ENCODE results near the gene VPS35L. TPM values are rescaled to one million over a fixed set of nuclear protein-coding genes. Genes with fewer than 3 reads are reported as not detected.

VPS35L gene
- total RNA-seq, 1 donor = 29.4 TPM

GRCh38 chr16:19559242-19559910 lies 3.9 kb downstream of the VPS35L start:
- no peaks in the 10 kb centered on the region for H3K9me3 ChIP-seq (ENCODE audit: low read depth, low read length)
- no peaks in the 10 kb centered on the region for H3K27me3 ChIP-seq (ENCODE audit: insufficient read depth, low read length)
- H3K4me3 ChIP-seq (ENCODE audit: low read length) = no peak overlapping the region
- H3K4me1 ChIP-seq (ENCODE audit: insufficient read depth, low read length) = peaks cover 13% of the 10 kb centered on the region

DNA sequence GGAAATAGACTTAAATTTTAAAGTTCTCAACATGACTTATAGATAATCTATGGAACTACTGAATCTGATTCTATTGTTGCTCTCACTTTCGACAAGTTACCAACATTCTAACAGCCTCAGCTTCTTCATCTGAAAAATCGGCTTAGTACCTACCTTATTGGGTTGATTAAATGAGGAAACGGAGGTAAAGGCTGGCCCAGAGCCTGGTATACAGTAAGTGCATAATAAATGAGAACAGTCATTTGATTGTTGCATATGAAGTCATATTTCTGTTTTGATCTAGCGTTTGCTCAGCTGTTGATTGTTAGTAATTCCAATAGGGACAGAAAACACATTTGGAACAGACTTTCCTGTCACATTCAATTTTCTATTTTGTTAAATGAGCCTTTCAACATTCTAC lies 4.6 kb downstream of the VPS35L start:
- Histone ChIP-seq H3K4me1 (ENCODE audit: insufficient read depth, low read length) (peaks cover 8% of the 10 kb centered on the region), H3K9me3 (ENCODE audit: low read depth, low read length) (no peaks in the 10 kb centered on the region), H3K27me3 (ENCODE audit: insufficient read depth, low read length) (no peaks in the 10 kb centered on the region), H3K4me3 (ENCODE audit: low read length) (no peak overlapping the region)

DNA sequence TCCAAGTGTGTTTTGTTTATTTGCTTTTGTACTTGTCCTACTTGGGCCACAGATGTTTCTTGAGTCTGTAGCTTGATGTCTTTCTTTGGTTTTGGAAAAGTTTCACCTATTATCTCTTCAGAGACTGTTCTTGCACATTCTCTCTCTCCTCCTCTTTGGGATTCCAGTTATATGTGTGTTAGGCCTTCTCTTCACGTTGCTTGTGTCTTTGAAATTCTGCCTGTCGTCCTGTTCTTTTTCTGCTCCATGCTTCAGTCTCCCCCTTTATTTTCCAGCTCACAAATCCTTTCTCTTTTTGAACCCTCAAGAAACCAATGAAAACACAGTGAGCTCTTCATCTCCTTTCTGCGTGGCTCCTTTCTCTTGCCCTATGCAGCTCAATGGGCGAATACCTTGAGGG lies 7.9 kb downstream of the VPS35L start:
- H3K9me3 ChIP-seq (ENCODE audit: low read depth, low read length) = no peaks in the 10 kb centered on the region
- no peaks in the 10 kb centered on the region for H3K4me1 ChIP-seq (ENCODE audit: insufficient read depth, low read length)
- H3K27me3 ChIP-seq (ENCODE audit: insufficient read depth, low read length) = no peaks in the 10 kb centered on the region
- no peak overlapping the region for H3K4me3 ChIP-seq (ENCODE audit: low read length)

DNA sequence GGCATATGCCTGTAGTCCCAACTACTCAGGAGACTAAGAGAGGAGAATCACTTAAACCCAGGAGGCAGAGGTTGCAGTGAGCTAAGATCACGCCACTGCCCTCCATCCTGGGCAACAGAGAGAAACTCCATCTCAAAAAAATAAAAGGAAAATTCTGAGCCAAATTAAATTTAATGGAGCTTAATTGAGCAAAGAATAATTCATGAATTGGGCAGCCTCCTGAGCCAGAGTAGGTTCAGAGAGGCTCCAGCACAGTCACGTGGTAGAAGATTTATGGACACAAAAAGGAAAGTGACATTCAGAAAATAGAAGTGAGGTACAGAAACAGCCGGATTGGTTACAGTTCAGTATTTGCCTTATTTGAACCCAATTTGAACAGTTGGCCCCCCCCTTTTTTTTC lies 10.9 kb downstream of the VPS35L start:
- Histone ChIP-seq H3K27me3 (ENCODE audit: insufficient read depth, low read length) (no peaks in the 10 kb centered on the region), H3K9me3 (ENCODE audit: low read depth, low read length) (no peaks in the 10 kb centered on the region), H3K4me1 (ENCODE audit: insufficient read depth, low read length) (no peaks in the 10 kb centered on the region), H3K4me3 (ENCODE audit: low read length) (no peak overlapping the region)

- no peaks in the 10 kb centered on the region for H3K9me3 ChIP-seq (ENCODE audit: low read depth, low read length)
- H3K4me1 ChIP-seq (ENCODE audit: insufficient read depth, low read length) = no peaks in the 10 kb centered on the region
- no peak overlapping the region for H3K4me3 ChIP-seq (ENCODE audit: low read length)
- H3K27me3 ChIP-seq (ENCODE audit: insufficient read depth, low read length) = no peaks in the 10 kb centered on the region
Observed at GRCh38 chr16:19567560-19567959, 12.1 kb downstream of the VPS35L start.

DNA sequence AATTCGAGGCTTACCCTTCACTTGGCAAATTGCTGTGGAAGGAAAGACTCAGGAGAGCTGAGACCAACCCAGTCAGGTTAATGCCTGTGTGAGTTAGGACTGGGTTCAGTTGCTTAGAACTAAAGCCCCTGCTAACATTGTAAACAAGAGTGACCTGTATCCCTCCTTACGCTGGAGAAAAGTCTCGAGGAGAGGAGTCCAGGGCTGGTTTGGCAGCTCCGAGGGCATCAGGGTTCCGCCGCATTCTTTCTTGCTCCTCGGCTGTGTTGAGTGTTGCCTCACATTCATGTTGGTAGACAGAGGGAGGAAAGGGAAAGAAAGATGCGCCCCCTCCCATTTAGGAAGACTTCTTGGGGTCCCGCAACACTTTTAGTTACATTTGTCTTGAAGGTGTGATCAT lies 18.5 kb downstream of the VPS35L start:
- Histone ChIP-seq H3K4me3 (ENCODE audit: low read length) (no peak overlapping the region), H3K9me3 (ENCODE audit: low read depth, low read length) (no peaks in the 10 kb centered on the region), H3K27me3 (ENCODE audit: insufficient read depth, low read length) (no peaks in the 10 kb centered on the region), H3K4me1 (ENCODE audit: insufficient read depth, low read length) (no peaks in the 10 kb centered on the region)

- no peaks in the 10 kb centered on the region for H3K4me1 ChIP-seq (ENCODE audit: insufficient read depth, low read length)
- no peaks in the 10 kb centered on the region for H3K9me3 ChIP-seq (ENCODE audit: low read depth, low read length)
- H3K27me3 ChIP-seq (ENCODE audit: insufficient read depth, low read length) = no peaks in the 10 kb centered on the region
- no peak overlapping the region for H3K4me3 ChIP-seq (ENCODE audit: low read length)
Observed at GRCh38 chr16:19574615-19575014, 19.1 kb downstream of the VPS35L start.

DNA sequence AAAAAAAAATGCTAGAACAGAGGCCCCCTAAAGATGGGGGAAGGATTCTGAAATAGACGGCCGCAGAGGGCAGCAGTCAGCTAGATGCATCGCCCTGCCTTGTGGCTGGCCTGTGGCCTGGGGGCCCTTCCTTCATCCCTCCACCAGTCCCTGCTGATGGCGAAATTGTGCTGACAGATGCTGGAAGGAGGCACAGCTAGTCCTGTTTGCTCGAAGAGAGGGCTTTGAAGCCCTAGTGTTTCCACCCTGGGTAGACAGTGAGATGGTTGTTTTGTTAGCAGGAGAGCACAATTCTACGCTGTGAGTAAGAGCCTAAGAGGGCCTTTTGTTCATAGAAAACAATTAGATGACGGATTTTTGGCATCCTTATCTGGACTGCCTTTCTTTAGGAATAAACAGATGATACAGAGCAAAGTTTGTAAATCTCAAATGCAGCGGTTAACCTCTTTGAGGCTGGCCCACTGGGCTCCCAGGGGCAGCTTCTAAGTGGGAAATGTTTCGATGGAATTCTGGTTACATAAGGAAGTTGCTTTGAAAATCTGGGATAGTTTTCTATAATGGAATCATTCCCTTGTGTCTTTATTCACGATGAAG lies 23.0 kb downstream of the VPS35L start:
- Histone ChIP-seq H3K4me3 (ENCODE audit: low read length) (no peak overlapping the region), H3K9me3 (ENCODE audit: low read depth, low read length) (no peaks in the 10 kb centered on the region), H3K27me3 (ENCODE audit: insufficient read depth, low read length) (no peaks in the 10 kb centered on the region), H3K4me1 (ENCODE audit: insufficient read depth, low read length) (no peaks in the 10 kb centered on the region)

DNA sequence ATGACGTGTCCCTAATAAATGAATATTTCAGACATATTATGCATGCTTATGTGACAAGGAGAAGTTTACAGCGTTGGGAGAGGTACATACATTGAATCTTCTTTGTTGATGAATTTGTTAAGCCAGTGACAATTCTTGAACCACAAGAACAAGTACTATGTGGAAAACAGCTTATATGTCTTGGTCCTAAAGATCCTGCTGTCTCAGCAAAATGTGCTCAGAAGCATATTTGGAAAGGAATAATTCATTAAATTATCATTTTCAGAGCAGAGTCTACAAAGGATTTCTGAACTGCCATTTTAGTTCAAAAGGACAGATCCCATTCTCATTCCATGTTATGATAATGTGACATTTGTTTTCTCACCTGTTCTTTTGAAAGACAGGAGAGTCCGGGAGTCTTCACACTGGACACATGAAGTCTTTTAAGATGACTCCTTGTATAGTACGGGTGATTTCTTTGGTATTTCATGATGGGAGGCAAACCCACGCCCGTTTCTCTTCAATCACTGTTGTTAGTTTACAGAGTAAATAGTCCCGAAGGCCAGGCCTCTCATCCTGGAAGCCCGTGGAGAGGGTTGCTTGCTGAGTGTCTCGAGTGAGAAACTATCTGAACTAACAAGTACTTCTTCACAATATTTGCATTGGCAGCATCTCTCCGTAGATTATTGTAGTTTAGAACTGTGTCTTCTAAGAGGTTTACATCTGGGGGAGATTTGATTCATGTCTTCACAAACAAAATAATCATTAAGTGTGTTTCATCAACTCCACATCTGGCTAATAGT lies 26.7 kb downstream of the VPS35L start:
- no peaks in the 10 kb centered on the region for H3K9me3 ChIP-seq (ENCODE audit: low read depth, low read length)
- H3K27me3 ChIP-seq (ENCODE audit: insufficient read depth, low read length) = no peaks in the 10 kb centered on the region
- H3K4me3 ChIP-seq (ENCODE audit: low read length) = no peak overlapping the region
- H3K4me1 ChIP-seq (ENCODE audit: insufficient read depth, low read length) = no peaks in the 10 kb centered on the region

GRCh38 chr16:19583665-19584300 lies 28.3 kb downstream of the VPS35L start:
- Histone ChIP-seq H3K4me3 (ENCODE audit: low read length) (no peak overlapping the region), H3K4me1 (ENCODE audit: insufficient read depth, low read length) (no peaks in the 10 kb centered on the region), H3K27me3 (ENCODE audit: insufficient read depth, low read length) (no peaks in the 10 kb centered on the region), H3K9me3 (ENCODE audit: low read depth, low read length) (no peaks in the 10 kb centered on the region)

GRCh38 chr16:19588661-19589060 lies 33.2 kb downstream of the VPS35L start:
- no peaks in the 10 kb centered on the region for H3K27me3 ChIP-seq (ENCODE audit: insufficient read depth, low read length)
- no peaks in the 10 kb centered on the region for H3K9me3 ChIP-seq (ENCODE audit: low read depth, low read length)
- no peaks in the 10 kb centered on the region for H3K4me1 ChIP-seq (ENCODE audit: insufficient read depth, low read length)
- no peak overlapping the region for H3K4me3 ChIP-seq (ENCODE audit: low read length)

DNA sequence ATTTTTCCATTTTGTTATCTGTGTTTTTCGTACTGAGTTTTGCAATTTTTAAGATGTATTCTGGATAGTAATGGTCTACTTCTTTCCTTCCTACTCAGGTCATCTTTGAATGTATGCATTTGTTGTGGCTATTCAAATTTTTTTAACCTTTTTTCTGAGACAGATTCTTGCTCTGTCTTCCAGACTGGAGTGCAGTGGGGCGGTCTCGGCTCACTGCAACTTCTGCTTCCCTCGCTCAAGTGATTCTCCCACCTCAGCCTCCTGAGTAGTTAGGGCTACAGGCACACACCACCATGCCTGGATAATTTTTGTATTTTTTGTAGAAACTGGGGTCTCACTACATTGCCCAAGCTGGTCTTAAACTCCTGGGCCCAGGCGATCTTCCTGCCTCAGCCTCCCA lies 33.6 kb downstream of the VPS35L start:
- Histone ChIP-seq H3K4me3 (ENCODE audit: low read length) (no peak overlapping the region), H3K9me3 (ENCODE audit: low read depth, low read length) (no peaks in the 10 kb centered on the region), H3K4me1 (ENCODE audit: insufficient read depth, low read length) (no peaks in the 10 kb centered on the region), H3K27me3 (ENCODE audit: insufficient read depth, low read length) (no peaks in the 10 kb centered on the region)

DNA sequence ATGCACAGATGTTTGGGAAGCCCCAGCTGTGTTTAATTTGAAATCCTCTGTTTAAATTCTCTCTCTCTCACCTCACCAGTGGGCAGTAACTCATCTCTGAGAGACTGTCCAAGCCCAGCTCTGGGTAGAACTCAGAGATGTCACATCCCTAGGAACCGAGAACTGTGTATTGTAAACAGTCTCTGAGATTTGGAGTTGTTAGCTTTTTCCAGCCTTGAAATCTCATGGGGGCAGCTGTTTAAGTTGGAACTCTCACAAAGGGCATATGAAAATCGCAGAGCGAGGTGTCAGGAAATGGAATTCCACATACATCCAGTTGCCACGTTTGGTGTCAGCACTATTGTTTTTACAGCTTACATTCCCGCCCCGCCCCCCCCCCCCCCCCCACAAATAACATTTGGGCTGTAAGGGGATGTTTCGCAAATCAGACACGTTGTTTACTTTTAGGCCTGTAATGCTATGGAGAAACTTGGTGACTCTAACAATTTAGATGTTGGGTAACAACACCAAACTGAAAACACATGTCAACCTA lies 34.3 kb downstream of the VPS35L start:
- Histone ChIP-seq H3K27me3 (ENCODE audit: insufficient read depth, low read length) (no peaks in the 10 kb centered on the region), H3K9me3 (ENCODE audit: low read depth, low read length) (no peaks in the 10 kb centered on the region), H3K4me3 (ENCODE audit: low read length) (no peak overlapping the region), H3K4me1 (ENCODE audit: insufficient read depth, low read length) (no peaks in the 10 kb centered on the region)

DNA sequence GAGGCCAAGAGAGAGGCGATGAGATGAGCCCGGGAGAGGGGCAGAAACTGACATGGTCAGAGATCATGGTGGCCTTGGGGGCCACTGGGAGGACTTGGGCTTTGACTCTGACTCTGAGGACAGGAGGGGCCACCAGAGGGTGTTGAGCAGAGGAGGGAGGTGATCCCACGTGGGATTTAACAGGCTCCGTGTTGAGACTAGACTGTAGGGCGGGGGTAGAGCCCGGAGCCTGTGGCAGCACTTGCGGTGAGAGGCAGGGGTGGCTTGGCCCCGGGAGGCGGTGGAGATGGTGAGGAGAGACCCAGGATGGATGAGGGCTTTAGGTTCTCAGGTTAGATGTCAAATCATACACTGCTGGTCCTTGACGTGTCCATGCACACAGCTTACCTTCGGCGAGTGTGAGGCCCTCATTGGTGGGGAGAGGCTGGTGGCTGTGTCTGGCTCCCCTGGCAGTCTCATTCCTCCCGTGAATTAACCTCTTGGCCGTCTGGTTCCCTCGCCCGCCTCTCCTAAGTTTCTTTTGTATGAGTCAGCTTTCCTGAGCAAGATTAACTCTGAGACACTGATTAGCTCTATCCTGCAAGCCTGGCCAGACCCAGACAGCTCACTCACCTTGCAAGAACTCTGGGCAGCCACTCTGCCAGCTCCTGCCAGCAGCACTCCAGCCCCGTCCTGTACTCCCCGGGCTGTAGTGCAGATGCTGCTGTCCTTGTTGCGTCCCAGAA lies 39.7 kb downstream of the VPS35L start:
- Histone ChIP-seq H3K4me1 (ENCODE audit: insufficient read depth, low read length) (no peaks in the 10 kb centered on the region), H3K27me3 (ENCODE audit: insufficient read depth, low read length) (no peaks in the 10 kb centered on the region), H3K9me3 (ENCODE audit: low read depth, low read length) (no peaks in the 10 kb centered on the region), H3K4me3 (ENCODE audit: low read length) (no peak overlapping the region)
